ENCODE results near the gene TIAM2. TPM values are rescaled to one million over a fixed set of nuclear protein-coding genes. Genes with fewer than 3 reads are reported as not detected.

Gene TIAM2
- polyA plus RNA-seq, 1 experiment: 12.6 TPM

DNA sequence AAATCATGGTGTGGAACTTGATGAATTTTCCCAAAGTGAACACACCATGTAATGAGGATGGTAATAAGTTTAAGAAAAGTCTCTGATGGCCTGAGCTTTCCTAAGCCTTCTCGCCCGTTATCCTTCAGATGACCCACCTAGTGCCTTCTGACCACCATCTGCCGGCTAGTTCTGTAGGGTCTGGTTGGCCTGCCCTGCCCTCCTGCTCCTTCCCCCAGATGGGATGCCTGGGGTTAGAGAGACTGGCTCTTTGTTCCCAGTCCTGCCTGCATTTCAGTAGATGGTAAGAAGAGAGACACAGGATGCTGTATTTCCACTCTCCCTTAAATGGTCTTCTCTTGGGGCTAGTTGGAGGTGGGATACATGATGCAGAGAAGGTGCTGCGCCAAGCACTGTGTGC lies 43.0 kb downstream of the TIAM2 start:
- POLR2A ChIA-PET: no interaction called here
- H3K4me3 ChIP-seq (ENCODE audit: low read depth, low read length): no peak overlapping the region
- peaks cover 2% of the 10 kb centered on the region for H3K27me3 ChIP-seq (ENCODE audit: control insufficient read depth, insufficient read depth, low read length)
- CTCF ChIA-PET: interaction anchor here (0.6 kb wide), 1 partner anchor 48 kb away, joined by 3 read pairs; no protein-coding TSS in a partner anchor
- no peak overlapping the region for H3K27ac ChIP-seq (ENCODE audit: low read depth, low read length)
- no peak for DNase-seq (ENCODE audit: low read depth, low spot score)
- H3K9me3 ChIP-seq (ENCODE audit: control insufficient read depth, insufficient read depth, low read length): no peaks in the 10 kb centered on the region; the same call in 1 of the 2 replicates
- TF ChIP-seq, protein P1, sequence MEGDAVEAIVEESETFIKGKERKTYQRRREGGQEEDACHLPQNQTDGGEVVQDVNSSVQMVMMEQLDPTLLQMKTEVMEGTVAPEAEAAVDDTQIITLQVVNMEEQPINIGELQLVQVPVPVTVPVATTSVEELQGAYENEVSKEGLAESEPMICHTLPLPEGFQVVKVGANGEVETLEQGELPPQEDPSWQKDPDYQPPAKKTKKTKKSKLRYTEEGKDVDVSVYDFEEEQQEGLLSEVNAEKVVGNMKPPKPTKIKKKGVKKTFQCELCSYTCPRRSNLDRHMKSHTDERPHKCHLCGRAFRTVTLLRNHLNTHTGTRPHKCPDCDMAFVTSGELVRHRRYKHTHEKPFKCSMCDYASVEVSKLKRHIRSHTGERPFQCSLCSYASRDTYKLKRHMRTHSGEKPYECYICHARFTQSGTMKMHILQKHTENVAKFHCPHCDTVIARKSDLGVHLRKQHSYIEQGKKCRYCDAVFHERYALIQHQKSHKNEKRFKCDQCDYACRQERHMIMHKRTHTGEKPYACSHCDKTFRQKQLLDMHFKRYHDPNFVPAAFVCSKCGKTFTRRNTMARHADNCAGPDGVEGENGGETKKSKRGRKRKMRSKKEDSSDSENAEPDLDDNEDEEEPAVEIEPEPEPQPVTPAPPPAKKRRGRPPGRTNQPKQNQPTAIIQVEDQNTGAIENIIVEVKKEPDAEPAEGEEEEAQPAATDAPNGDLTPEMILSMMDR (IDR thresholded peaks at IDR 0.05; ENCODE audit: low read depth, low read length): no peak

GRCh38 chr6:155038527-155038926 lies 43.4 kb downstream of the TIAM2 start:
- Histone ChIP-seq H3K4me3 (ENCODE audit: low read depth, low read length) (no peak overlapping the region), H3K27me3 (ENCODE audit: control insufficient read depth, insufficient read depth, low read length) (peaks cover 2% of the 10 kb centered on the region)
- CTCF ChIA-PET: interaction anchor here (0.6 kb wide), 1 partner anchor 48 kb away, joined by 3 read pairs; no protein-coding TSS in a partner anchor

GRCh38 chr6:155039618-155040017 lies 44.5 kb downstream of the TIAM2 start:
- TF ChIP-seq, protein P1 (IDR thresholded peaks at IDR 0.05; ENCODE audit: low read depth, low read length): no peak
- Histone ChIP-seq H3K27me3 (ENCODE audit: control insufficient read depth, insufficient read depth, low read length) (peaks cover 2% of the 10 kb centered on the region), H3K27ac (ENCODE audit: low read depth, low read length) (no peak overlapping the region), H3K9me3 (ENCODE audit: control insufficient read depth, insufficient read depth, low read length) (no peaks in the 10 kb centered on the region), H3K4me3 (ENCODE audit: low read depth, low read length) (no peak overlapping the region)
- ChIA-PET CTCF (interaction anchor here (1.2 kb wide), 1 partner anchor 111 kb away, joined by 3 read pairs; no protein-coding TSS in a partner anchor), POLR2A (no interaction called here)
- DNase-seq (ENCODE audit: low read depth, low spot score): no peak

More at GRCh38 chr6:155038527-155038926, 43.4 kb downstream of the TIAM2 start:
- DNase-seq (ENCODE audit: low read depth, low spot score): no peak
- POLR2A ChIA-PET: no interaction called here
- Histone ChIP-seq H3K27ac (ENCODE audit: low read depth, low read length) (no peak overlapping the region), H3K9me3 (ENCODE audit: control insufficient read depth, insufficient read depth, low read length) (no peaks in the 10 kb centered on the region; the same call in 1 of the 2 replicates)
- TF ChIP-seq, protein P1 (IDR thresholded peaks at IDR 0.05; ENCODE audit: low read depth, low read length): no peak

DNA sequence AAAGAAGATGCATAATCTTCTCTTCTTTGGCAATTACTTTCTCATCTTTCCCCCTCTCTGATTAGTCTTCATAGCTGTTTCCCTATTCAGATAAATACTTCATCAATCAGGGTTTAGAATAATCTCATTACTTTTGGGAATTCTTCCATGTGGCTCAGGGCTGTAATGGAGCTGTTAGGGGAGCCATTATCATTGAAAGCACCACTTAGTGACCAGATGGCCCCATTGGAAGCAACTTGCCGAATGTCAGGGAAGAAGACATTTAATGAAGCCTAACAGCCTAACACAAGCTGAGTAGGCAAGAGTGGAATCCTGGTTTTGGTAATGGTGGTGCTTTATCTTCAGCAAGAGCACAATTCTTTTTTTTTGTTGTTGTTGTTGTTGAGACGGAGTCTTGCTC lies 45.0 kb downstream of the TIAM2 start:
- no peak overlapping the region for H3K27ac ChIP-seq (ENCODE audit: low read depth, low read length)
- DNase-seq (ENCODE audit: low read depth, low spot score): no peak
- TF ChIP-seq, protein P1 (IDR thresholded peaks at IDR 0.05; ENCODE audit: low read depth, low read length): no peak
- H3K4me3 ChIP-seq (ENCODE audit: low read depth, low read length): no peak overlapping the region
- ChIA-PET POLR2A (no interaction called here), CTCF (interaction anchor here (1.2 kb wide), 1 partner anchor 112 kb away, joined by 3 read pairs; no protein-coding TSS in a partner anchor)
- no peaks in the 10 kb centered on the region for H3K9me3 ChIP-seq (ENCODE audit: control insufficient read depth, insufficient read depth, low read length)
- peaks cover 2% of the 10 kb centered on the region for H3K27me3 ChIP-seq (ENCODE audit: control insufficient read depth, insufficient read depth, low read length)

GRCh38 chr6:155040901-155041650 lies 46.0 kb downstream of the TIAM2 start:
- CTCF ChIA-PET: no interaction called here
- no peak overlapping the region for H3K4me3 ChIP-seq (ENCODE audit: low read depth, low read length)
- H3K27me3 ChIP-seq (ENCODE audit: control insufficient read depth, insufficient read depth, low read length): peaks cover 2% of the 10 kb centered on the region
- TF ChIP-seq, protein P1 (IDR thresholded peaks at IDR 0.05; ENCODE audit: low read depth, low read length): no peak
- H3K9me3 ChIP-seq (ENCODE audit: control insufficient read depth, insufficient read depth, low read length): no peaks in the 10 kb centered on the region
- H3K27ac ChIP-seq (ENCODE audit: low read depth, low read length): no peak overlapping the region
- no peak for DNase-seq (ENCODE audit: low read depth, low spot score)
- POLR2A ChIA-PET: no interaction called here
